Activated effector memory CD4-positive, alpha-beta T cell treated with anti-CD3 and anti-CD28 coated beads, Interleukin-2, amount 50 U/mL, for 16 hours (primary cell): ENCODE data around the gene CHAF1A.

Experiments
- DNase-seq: peaks from one replicate; pipeline ENCODE4 v3.0.0-alpha.2; 2020

The CHAF1A gene

DNA sequence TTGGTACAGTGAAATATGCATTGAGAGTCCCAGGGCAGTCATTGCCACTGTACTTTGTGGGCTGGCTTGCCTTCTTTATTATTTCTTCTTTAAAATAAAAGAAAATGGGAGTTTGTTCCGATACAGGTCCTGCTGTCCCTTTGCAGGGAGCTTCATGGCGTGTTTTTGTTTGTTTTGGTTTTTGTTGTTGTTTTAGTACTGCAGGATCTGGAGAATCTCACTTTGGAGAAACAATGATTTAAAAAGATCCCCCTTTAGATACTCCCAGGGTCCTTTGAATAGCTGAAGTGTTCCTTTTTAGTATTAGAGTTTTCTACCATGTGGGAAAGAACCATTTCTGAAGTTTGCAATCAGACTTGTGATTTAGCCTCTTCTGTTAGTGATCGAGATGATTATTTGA, 11.1 kb downstream of the CHAF1A start:
- no peak for DNase-seq

DNA sequence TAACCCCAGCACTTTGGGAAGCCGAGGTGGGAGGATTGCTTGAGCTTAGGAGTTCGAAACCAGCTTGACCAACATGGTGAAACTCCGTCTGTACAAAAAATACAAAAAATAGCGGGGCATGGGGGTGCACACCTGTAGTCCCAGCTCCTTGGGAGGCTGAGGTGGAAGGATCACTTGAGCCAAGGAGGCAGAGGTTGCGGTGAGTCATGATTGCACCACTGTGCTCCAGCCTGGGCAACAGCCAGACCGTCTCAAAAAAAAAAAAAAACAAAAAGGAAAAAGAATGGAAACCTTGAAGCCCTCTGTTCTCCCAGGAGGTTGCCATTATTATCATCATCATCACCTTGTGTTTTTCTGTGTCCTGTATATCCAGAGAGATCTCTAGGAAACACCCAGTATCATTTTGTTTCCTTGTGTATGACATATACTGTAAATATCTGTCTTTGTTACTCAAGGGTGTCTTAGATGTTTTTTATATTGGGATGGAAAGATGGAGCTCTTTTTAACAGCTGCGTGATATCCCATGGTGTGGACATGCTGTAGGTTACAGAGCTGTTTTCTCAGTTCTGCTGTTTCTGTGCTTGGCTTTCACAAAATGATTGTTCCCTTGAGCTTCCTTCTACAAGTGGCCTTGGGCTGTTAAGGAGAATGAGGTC, 11.8 kb downstream of the CHAF1A start:
- no peak for DNase-seq

DNA sequence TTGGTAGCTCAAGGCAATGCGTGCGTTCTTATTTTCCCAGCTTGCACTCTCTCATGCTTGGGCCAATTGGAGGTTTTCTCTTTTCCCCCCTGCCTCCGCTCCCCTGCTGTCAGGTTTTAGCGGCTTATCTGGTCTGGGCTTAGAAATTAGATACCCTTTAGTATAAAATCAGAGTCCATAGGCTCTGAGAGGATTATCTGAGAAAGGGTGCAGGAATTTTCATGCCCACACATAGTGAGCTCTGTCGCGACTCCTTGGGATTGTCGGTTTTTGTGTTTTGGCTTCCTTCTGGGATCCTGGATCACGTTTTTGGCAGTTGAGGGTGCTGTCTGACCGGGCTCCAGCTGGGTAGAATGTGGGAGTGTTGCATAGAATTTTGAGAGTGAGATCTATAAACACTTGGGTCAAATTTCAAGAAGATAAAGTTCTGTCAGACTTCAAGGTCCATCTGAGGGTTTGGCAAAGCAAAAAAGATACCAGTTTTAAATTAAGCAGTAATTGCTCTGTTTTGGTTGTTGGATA, 12.4 kb downstream of the CHAF1A start:
- no peak for DNase-seq

DNA sequence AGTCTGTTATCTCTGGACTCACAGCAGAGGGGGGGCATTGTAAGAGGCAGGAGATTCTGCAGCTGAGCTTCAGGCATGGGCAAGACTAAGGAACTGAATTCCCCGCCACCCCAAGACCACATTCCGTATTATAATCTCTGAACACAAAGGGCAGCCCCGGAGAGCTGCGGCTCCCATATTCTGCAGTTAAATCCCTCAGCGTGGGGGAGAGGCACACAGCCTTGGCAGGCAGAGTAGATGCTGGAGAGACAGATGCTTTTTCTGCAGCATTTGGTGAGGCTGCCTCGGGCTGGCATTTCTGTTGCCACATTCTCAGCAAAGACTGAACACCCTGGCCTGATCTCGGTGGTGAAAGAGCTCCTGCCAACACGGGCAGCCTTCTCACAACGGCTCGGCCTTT, 12.9 kb downstream of the CHAF1A start:
- DNase-seq = no peak

DNA sequence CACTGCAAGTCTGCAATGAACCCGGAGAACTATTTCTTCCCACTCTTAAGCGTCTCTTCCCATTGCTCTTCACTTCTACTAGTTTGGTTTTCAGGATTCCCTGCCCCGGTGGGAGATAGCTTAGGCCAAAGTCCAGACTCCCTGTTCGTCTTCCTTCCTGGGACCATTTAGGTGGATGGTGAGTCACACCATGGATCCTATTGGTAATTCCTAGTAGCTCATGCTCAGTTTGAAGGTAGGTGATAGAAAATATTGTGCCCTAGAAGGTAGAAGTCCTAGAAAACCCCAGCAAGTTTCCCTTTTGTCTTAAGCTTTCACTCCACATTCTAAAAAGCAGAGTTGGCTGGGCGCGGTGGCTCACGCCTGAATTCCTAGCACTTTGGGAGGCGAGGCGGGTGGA, 13.8 kb downstream of the CHAF1A start:
- no peak for DNase-seq

DNA sequence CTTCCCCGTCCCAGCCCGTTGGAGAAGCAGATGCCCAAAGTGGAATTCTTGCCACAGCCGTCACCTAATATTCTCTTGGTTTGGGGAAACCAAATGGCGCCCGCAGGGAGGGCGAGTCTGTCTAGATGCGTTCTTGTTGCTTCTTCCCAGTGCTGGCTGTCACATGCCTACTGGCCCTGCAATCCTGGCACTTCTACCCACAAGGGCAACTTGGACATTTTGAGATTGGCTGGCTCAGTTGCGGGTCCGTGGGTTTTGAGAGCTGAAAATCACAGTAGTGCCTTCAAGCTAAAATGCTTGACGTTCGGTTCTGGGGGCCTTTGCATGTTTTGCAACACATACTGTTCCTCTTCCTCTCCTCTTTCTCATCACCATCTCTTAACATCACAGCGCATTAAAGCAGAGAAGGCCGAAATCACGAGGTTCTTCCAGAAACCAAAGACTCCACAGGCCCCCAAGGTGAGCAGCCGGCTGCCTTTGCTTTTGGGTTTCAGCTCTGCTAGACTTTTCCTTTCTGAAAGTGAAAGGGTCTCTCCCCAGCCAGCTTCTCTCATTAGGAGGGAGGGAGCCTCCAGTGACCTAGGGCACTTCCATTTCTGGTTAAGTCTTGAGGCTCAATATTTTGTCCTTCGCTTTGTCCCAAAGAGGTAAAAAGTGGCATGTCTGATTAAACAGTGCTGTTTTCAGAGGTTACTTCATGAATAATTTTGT, 21.1 kb downstream of the CHAF1A start:
- no peak for DNase-seq

DNA sequence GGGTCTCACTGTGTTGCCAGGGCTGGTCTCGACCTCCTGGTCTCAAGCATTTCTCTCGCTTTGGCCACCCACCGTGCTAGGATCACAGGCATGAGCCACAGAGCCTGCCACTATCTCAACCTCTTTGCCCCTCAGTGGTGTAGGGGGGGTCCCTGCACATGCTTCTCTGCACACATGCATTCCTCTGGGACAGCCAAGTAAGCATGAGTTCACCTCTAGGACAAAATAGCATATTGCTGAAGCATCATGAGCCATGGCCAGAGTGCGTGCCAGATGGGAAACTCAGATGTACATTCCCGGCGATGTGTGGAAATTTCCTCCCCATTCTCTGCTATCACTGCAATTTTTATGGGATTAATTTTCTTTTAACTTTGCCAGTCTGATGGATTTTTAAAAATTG, 23.1 kb downstream of the CHAF1A start:
- DNase-seq = no peak

DNA sequence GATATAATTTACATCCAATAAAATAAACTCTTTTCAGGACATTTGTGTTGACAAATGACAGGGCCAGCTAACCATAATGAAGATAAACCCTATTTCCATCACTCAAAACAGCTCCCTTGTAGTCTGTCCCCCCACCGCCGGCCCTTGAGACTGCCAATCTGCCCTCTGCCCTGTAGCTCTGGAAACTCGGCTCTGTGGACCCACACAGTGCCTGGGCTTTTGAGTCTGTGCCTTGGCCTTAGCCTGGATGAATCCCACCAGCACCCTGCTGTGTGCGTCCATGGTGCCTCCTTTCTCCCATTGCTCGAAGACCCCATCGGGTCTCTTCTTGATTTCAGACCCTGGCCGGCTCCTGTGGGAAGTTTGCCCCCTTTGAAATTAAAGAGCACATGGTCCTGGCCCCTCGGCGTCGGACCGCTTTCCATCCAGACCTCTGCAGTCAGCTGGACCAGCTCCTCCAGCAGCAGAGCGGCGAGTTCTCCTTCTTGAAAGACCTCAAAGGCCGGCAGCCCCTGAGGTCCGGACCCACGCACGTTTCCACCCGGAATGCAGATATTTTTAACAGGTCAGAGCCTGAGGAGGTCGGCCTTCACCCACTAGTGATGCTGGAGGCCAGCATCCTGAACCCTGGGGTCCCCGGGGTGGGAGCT, 26.0 kb downstream of the CHAF1A start:
- DNase-seq = no peak

DNA sequence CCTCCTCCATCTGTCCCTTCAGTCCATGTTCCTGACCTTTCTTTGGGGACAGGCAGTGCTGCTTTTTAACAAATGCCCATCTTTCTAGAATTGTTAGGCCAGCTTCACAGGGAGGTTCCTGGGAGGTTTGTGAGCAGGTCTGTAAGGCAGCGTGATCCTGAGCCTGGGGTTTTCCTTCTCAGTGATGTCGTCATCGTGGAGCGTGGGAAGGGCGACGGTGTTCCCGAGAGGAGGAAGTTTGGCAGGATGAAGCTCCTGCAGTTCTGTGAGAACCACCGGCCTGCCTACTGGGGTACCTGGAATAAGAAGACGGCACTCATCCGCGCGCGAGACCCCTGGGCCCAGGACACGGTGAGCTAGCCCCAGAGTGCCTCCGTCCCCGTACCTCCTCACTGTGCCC, 26.8 kb downstream of the CHAF1A start:
- no peak for DNase-seq

DNA sequence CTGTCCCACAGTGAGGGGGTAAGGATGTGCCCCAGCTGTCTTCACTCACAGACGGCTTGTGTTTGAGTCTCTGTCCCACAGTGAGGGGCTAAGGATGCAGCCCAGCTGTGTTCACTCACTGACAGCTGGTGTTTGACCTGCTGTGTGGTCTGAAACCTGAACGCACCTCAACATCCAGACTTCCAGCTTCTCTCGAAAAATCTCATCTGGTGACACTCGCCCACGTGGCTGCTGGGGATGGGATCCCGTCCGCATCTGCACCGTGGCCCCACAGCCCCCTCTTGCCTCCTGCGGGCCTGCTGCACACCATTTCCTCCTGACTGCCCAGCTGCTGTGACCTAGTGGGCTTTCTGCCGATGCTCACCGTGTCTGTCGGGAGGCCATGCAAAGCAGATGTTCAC, 27.3 kb downstream of the CHAF1A start:
- DNase-seq = no peak

DNA sequence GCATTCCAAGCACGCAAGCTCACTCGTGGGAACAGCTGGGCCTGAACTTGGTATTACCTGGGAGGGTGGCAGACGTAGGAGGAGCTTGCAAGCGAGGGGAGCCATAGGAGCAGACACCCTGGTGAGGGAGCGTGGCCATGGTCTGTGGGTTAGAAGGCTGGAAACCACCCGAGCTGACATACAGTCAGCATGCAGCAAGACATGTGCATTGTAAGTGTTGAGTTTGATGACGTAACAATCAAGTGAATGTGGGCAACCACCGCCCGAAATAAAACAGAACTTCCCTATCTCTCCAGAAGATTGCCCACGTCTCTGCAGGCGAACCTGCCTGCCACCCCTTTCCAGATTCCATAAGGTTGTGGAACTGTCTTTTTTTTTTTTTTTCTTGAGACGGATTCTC, 28.3 kb downstream of the CHAF1A start:
- no peak for DNase-seq

DNA sequence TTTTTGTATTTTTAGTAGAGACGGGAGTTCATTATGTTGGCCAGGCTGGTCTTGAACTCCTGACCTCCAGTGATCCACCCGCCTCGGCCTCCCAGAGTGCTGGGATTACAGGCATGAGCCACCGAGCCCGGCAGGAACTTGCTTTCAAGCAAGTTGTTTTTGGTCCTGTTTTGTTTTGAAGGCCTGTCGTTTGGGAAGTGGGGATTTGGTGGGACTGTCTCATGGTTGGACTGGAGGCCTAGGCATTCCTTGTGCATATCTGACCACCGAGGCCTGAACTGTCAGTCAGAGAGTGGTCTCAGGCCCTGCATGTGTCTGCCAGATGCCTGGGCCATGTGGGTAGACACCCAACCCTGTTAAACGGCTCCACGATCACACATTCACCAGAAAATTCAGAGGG, 28.9 kb downstream of the CHAF1A start:
- DNase-seq = no peak

DNA sequence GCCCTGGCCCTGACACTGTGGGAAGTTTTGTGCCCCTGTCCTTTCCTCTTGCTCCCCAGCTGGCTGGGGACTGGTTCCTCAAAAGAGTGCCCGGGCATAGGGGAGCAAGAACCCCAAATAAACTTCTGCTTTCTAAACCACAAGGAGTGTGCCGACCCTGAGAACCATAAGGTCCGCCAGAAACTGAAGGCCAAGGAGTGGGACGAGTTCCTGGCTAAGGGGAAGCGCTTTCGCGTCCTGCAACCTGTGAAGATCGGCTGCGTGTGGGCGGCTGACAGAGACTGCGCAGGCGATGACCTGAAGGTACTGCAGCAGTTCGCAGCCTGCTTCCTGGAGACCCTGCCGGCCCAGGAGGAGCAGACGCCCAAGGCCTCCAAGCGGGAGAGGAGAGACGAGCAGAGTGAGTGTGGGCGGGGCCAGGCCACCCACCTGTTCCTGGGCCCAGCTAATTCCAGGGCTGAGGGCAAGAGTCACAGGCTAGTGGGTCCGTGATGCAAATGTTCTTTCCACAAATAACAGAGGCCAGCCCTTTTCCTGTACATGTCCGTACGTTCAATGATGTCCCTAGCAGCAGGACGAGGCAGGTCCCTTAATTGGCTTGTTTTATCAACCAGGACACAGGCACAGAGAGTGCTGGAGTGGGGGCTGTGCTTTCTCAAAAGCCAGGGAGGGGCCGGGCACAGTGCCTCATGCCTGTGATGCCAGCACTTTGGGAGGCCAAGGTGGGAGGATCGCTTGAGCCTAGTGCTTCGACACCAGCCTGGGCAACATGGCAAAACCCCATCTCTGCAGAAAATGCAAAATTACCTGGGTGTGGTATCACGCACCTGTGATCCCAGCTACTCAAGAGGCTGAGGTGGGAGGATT, 29.6 kb downstream of the CHAF1A start:
- DNase-seq = no peak

DNA sequence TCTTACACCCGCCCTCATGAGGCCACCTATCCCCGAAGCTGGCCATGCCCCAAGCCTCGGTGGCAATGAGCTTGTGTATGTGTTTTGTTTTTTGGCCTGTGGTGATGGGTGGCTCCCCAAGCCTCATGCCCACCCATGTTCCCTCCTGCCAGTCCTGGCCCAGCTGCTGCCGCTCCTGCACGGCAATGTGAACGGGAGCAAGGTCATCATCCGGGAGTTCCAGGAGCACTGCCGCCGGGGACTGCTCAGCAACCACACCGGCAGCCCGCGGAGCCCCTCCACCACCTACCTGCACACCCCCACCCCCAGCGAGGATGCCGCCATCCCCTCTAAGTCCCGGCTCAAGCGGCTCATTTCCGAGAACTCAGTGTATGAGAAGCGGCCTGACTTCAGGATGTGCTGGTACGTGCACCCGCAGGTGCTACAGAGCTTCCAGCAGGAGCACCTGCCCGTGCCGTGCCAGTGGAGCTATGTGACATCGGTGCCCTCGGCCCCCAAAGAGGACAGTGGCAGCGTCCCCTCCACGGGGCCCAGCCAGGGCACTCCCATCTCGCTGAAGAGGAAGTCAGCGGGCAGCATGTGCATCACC, 30.6 kb downstream of the CHAF1A start:
- no peak for DNase-seq

DNA sequence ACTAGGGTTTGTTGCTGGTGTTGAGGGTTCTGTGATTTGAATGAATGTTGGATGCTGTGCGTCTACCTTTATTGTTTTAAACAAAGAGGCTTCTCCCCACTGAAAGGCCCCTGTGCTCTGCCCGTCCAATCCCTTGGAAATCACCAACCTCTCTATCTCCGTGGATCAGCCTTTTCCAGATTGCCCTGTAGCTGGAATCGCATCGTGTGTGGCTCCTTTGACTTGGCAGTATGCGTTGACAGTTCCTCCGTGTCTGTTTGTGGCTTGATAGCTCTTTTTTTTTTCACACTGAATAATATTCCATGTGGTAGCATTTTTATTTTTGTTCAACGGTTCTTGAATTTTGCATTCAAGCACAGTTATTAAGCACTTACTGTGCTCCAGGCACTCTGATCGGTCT, 32.0 kb downstream of the CHAF1A start:
- DNase-seq = no peak

DNA sequence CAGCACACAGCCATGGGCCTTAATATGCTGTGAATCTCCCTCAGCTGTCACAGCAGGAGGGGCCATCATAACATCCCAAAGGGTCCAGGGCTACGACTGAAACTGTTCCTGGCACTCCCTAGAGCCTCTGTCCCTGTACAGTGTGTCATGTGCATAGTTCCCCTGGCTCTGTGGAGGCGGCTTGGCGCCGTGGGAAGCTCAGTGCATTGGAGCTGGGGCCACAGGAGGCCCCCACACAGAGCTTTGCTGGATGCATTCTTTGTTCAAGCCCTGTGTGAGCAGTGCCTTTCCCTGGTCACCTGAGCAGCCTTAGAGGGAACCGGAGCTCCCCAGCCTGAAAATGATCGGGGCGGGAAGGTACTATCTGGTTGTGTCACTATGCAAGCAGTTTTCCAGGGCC, 33.8 kb downstream of the CHAF1A start:
- DNase-seq = no peak

DNA sequence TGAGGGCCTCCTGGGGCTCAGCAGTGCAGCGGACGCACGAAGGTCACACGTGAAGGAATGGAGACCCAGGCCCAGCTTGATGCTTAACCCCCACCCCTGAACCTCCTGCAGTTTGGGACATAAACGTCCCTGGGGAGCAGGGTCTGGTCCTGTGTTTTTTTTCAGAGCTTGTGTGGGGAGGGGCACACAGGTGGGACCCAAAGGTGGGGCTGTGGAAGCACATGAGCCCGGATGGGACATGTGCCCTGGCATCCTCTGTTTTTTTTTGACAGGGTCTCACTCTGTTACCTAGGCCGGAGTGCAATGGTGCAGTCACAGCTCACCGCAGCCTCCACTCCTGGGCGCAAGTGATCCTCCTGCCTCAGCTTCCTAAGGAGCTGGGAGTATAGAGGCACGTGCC, 34.7 kb downstream of the CHAF1A start:
- DNase-seq = no peak

DNA sequence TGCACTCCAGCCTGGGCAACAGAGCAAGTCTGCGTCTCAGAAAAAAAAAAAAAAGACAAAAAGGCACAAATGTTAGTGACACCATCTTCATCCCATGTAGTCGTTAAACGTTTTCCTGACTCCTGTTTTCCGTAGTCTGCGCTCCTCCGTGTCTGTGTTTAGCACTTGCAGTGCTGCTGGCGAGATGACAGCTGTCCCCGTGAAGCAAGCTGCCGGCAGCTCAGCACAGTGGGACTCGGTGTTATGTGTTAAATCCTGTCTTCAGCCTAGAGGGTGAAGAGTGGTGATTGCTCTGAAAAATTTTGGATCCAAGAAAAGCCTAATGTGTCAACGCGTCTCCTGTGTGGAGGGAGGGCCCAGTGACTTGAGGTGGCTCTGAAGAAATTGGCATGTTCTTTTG, 36.8 kb downstream of the CHAF1A start:
- no peak for DNase-seq

DNA sequence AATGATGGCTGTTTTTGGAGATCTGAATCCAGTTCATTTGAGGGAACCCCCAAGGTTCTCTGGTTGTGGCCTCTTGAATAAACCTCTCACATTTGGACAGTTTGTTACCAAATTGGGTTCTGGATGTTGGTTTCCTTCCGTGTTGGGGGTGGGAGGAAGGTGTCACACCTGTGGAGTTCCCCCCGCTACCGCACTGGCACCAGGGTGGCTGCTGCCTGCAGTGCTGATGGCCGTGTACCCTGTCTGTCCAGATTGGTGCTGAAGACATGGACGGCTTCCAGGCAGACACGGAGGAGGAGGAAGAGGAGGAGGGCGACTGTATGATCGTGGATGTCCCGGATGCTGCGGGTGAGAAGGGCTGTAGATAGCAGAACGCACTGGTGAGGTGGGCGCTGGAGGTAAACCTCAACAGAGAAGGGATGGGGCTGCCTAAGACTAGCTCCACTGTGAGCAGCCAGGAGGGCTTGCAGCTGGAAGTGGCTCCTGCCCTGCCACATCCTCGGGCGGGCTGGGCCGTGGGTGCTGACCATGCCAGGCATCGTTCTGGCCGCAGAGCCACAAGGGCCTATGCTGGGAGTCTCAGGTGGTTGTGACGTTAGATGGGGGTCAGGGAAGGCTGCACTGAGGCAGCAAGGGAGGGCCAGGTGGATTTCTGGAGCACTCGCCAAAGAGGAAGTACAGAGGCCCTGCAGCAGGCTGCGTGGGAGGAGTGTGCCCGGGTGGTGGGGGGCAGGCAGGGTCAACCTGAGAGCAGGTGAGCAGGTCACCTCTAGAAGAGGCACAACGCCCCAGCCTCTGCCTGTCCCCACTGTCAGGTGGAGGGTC, 39.8 kb downstream of the CHAF1A start:
- DNase-seq = no peak

DNA sequence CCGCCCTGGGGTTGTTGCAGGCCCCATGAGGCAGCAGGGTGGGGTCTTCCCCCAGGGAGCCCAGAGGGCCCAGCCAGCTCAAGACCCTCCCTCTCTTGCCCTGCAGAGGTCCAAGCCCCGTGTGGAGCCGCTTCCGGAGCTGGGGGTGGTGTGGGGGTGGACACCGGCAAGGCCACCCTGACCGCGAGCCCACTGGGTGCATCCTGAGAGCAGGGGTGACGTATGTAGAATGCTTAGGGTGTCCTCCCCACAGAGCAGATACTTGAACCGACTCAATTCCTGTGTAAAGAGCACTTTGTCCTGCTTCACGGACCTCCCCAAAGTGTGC, 40.3 kb downstream of the CHAF1A start:
- no peak for DNase-seq

DNA sequence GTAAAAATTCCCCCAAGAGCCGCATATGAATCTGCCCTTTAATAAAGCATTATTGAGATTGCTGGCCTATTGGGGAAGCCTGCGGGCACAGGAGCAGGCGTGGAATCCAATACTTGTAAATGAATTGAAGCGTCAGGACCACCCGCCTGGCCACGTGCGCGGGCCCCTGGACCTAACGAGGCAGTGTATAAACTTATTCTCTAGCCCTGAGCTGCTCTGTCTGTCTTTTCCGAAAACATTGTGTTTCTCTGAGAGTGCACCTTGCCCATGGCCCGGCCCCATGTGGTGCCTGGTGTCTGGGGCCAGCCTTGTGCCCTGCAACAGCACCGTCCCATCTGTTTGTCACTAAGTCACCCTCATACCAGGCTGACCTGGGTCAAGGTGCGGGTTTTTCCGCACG, 40.7 kb downstream of the CHAF1A start:
- DNase-seq = no peak
